GM19468 (cell line): Measurements from ENCODE around the gene STAT2.

Experiments used
- ATAC-seq: cut with Tn5 transposase; IDR thresholded peaks from one replicate; pipeline ENCODE4 v1.9.1; 2021; ENCODE audit warnings: mild to moderate bottlenecking, moderate library complexity, moderate number of reproducible peaks; ENCODE audit not compliant: unreplicated experiment; ENCODE audit errors: extremely low read depth

STAT2 gene

DNA sequence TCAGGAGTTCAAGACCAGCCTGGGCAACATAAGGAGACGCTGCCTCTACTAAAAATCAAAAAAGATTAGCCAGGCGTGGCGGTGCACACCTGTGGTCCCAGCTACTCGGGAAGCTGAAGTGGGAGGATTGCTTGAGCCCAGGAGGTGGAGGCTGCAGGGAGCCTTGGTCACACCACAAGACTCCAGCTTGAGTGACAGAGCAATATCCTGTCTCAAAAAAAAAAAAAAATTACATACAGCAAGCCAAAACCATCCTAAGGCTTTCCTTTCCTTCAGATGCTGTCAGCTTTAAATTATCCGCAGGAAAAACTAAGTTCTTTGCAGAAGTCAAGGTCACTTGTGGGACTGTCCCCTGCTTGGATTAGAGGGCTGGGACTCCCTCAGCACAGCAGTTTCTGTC, 61.1 kb downstream of the STAT2 start:
- ATAC-seq: no peak

DNA sequence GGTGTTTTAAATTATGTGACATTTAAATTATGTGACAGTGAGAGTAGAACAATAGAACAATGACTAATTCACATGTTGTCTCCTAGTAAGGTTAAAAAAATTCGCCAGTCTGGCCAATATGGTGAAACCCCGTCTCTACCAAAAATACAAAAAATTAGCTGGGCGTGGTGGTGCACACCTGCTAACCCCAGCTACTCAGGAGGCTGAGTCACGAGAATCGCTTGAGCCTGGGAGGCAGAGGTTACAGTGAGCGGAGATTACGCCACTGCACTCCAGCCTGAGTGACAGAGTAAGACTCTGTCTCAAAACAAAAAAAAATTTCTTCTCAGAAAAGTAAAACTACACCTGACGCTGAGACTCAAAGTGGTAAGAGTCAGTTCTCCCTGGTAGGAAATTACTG, 62.5 kb downstream of the STAT2 start:
- ATAC-seq: no peak

DNA sequence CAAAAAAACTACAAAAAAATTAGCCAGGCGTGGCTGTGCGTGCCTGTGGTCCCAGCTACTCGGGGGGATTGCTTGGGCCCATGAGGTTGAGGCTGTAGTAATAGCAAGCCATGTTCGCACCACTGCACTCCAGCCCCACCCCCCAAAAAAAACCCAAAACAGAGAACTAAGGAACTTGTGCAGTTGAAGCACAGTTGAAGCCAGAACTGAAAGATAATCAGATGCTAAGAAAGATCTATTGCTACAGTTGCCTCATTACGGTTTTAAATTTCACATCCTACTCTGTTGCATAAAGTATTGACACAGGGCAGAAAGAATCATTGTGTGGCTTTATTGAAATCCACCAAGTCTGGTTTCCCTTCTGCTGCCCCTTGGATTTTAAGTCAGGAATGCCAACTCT, 63.6 kb downstream of the STAT2 start:
- no peak for ATAC-seq

DNA sequence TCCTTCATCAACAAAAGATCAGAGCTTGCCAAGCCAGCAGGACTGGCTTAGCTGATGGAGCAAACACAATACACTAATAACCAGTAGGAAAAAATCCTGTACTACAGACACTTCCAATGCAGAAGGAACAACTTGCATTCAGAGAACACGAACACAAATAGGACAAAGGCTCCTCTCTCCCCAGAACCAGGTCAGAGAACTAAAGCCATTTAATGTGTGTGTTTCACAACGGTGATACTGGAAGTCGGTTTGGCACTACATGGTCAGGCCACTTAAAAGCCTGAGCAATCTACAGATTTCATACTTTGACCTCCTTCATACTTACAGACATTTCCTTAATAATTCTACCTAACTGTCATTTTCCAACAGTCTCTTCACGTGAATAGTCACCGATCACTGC, 66.1 kb downstream of the STAT2 start:
- no peak for ATAC-seq
